SK-N-MC (cell line): ENCODE measurements around the gene LRP1B.

Experiments
- DNase-seq: peaks from one replicate; pipeline ENCODE4 v3.0.0-alpha.2; 2011; ENCODE audit warnings: low read depth, low spot score
- H3K27ac ChIP-seq: fragments of 200-600 bp; sonication (generic); 2 replicates; pipeline ENCODE4 v1.5.1; 2016; ENCODE audit warnings: mixed run types
- H3K36me3 ChIP-seq: fragments of 200-600 bp; sonication (generic); 2 replicates; pipeline ENCODE4 v1.6.1; 2017; ENCODE audit warnings: antibody characterized with exemption, low read length, mixed read lengths; ENCODE audit not compliant: insufficient read depth
- H3K4me3 ChIP-seq: fragments of 200-600 bp; sonication (generic); 2 replicates; pipeline ENCODE4 v1.5.1; 2016
- H3K9ac ChIP-seq: fragments of 200-600 bp; sonication (generic); 2 replicates; pipeline ENCODE4 v1.8.0; 2017; ENCODE audit warnings: mixed run types, mixed read lengths; ENCODE audit not compliant: insufficient read length
- H3K9me3 ChIP-seq: fragments of 200-600 bp; sonication (generic); 2 replicates; pipeline ENCODE4 v1.6.1; 2017; ENCODE audit warnings: low read depth, mild to moderate bottlenecking, antibody characterized with exemption, low read length, moderate library complexity, mixed read lengths
- EZH2 ChIP-seq: fragments of 200-600 bp; sonication (generic); IDR thresholded peaks from one replicate; pipeline ENCODE4 v1.6.1; 2017; ENCODE audit warnings: antibody characterized with exemption
- FOXP2 ChIP-seq: optimal IDR thresholded peaks from 2 replicates; pipeline ENCODE3; 2011; ENCODE audit warnings: mild to moderate bottlenecking, moderate library complexity; ENCODE audit not compliant: insufficient read depth; ENCODE audit errors: extremely low read length, control extremely low read depth
- POLR2AphosphoS5 ChIP-seq: IDR thresholded peaks from 2 replicates; pipeline ENCODE4 v1.6.1; 2012; ENCODE audit warnings: mild to moderate bottlenecking, low read depth, low read length, borderline replicate concordance

The LRP1B gene

GRCh38 chr2:142008135-142008744 lies 122.6 kb downstream of the LRP1B start:
- H3K36me3 ChIP-seq = no peaks in the 10 kb centered on the region
- peak overlapping the region; percentile 5; the same call in 1 of the 2 replicates for H3K27ac ChIP-seq
- no peak overlapping the region for H3K9ac ChIP-seq
- no peaks in the 10 kb centered on the region for H3K9me3 ChIP-seq
- peak; percentile 48 for DNase-seq
- no peak for TF ChIP-seq EZH2
- TF ChIP-seq POLR2AphosphoS5 = no peak; the same call in 1 of the 2 replicates
- TF ChIP-seq FOXP2 = no peak
- H3K4me3 ChIP-seq = peak overlapping the region; percentile 20; the same call in 1 of the 2 replicates

GRCh38 chr2:141994066-141994465 lies 136.8 kb downstream of the LRP1B start:
- DNase-seq = no peak
- no peak overlapping the region for H3K9ac ChIP-seq

GRCh38 chr2:141992695-141993094 lies 138.1 kb downstream of the LRP1B start:
- Histone ChIP-seq H3K9me3 (no peaks in the 10 kb centered on the region), H3K4me3 (no peak overlapping the region), H3K27ac (peak overlapping the region; percentile 26; the same call in 1 of the 2 replicates), H3K9ac (no peak overlapping the region), H3K36me3 (no peaks in the 10 kb centered on the region)
- no peak for DNase-seq
- TF ChIP-seq POLR2AphosphoS5 (no peak), EZH2 (no peak), FOXP2 (no peak)

More at GRCh38 chr2:141994066-141994465, 136.8 kb downstream of the LRP1B start:
- Histone ChIP-seq H3K4me3 (no peak overlapping the region), H3K36me3 (no peaks in the 10 kb centered on the region), H3K9me3 (no peaks in the 10 kb centered on the region), H3K27ac (no peak overlapping the region)
- TF ChIP-seq EZH2 = no peak
- TF ChIP-seq FOXP2 = no peak
- no peak for TF ChIP-seq POLR2AphosphoS5

GRCh38 chr2:141968433-141968832 lies 162.4 kb downstream of the LRP1B start:
- Histone ChIP-seq H3K27ac (no peak overlapping the region), H3K9me3 (no peaks in the 10 kb centered on the region), H3K4me3 (no peak overlapping the region), H3K9ac (no peak overlapping the region), H3K36me3 (no peaks in the 10 kb centered on the region)
- DNase-seq = no peak
- no peak for TF ChIP-seq POLR2AphosphoS5
- no peak for TF ChIP-seq FOXP2
- TF ChIP-seq EZH2 = no peak

GRCh38 chr2:141967980-141968379 lies 162.8 kb downstream of the LRP1B start:
- DNase-seq = no peak
- Histone ChIP-seq H3K27ac (no peak overlapping the region), H3K9ac (no peak overlapping the region), H3K36me3 (no peaks in the 10 kb centered on the region), H3K9me3 (0 out of 2 replicates have a peak, but pooled peaks cover 2% of the 10 kb centered on the region), H3K4me3 (no peak overlapping the region)
- no peak for TF ChIP-seq EZH2
- TF ChIP-seq FOXP2 = no peak
- no peak for TF ChIP-seq POLR2AphosphoS5

- Histone ChIP-seq H3K9ac (no peak overlapping the region), H3K4me3 (no peak overlapping the region), H3K9me3 (0 out of 2 replicates have a peak, but pooled peaks cover 3% of the 10 kb centered on the region), H3K27ac (no peak overlapping the region), H3K36me3 (no peaks in the 10 kb centered on the region)
- no peak for DNase-seq
- TF ChIP-seq FOXP2 (no peak), POLR2AphosphoS5 (no peak), EZH2 (no peak)
Measured at GRCh38 chr2:141967503-141967902, 163.3 kb downstream of the LRP1B start.

- TF ChIP-seq POLR2AphosphoS5 (no peak), EZH2 (no peak), FOXP2 (no peak)
- H3K36me3 ChIP-seq = no peaks in the 10 kb centered on the region
Measured at GRCh38 chr2:141959941-141960340, 170.9 kb downstream of the LRP1B start.

GRCh38 chr2:141959016-141959415 lies 171.8 kb downstream of the LRP1B start:
- TF ChIP-seq FOXP2 (no peak), POLR2AphosphoS5 (no peak), EZH2 (no peak)
- Histone ChIP-seq H3K9me3 (0 out of 2 replicates have a peak, but pooled peaks cover 3% of the 10 kb centered on the region), H3K4me3 (no peak overlapping the region), H3K9ac (no peak overlapping the region), H3K27ac (no peak overlapping the region), H3K36me3 (no peaks in the 10 kb centered on the region)
- no peak for DNase-seq

More at GRCh38 chr2:141959941-141960340, 170.9 kb downstream of the LRP1B start:
- Histone ChIP-seq H3K27ac (no peak overlapping the region), H3K9ac (no peak overlapping the region), H3K4me3 (no peak overlapping the region), H3K9me3 (0 out of 2 replicates have a peak, but pooled peaks cover 3% of the 10 kb centered on the region)
- no peak for DNase-seq
